NK-92 treated with Interleukin-12 subunit alpha and Interleukin-12 subunit beta, amount 100 ng/mL, for 24 hours (cell line): ENCODE measurements around the gene PDE1A.
"Not testable (repeated sequence)": the region's sequence is repeated elsewhere in the genome, so short reads cannot be mapped to it uniquely, and the experiment has no call there.

Source experiments
- DNase-seq: peaks from one replicate; lab custom pipeline; 2025; lab: John Stamatoyannopoulos, UW

Gene PDE1A

GRCh38 chr2:182406221-182406620 is 20.6 kb downstream of the PDE1A start:
- no peak for DNase-seq

GRCh38 chr2:182404975-182405561 is 21.8 kb downstream of the PDE1A start:
- no peak for DNase-seq

GRCh38 chr2:182404092-182404491 is 22.7 kb downstream of the PDE1A start:
- DNase-seq: no peak

GRCh38 chr2:182393270-182393760 is 33.5 kb downstream of the PDE1A start:
- no peak for DNase-seq

GRCh38 chr2:182391443-182391842 is 35.4 kb downstream of the PDE1A start:
- no peak for DNase-seq

- not testable (repeated sequence) for DNase-seq
Measured at GRCh38 chr2:182386267-182386880, 40.5 kb downstream of the PDE1A start.

GRCh38 chr2:182384860-182385259 is 42.0 kb downstream of the PDE1A start:
- DNase-seq: no peak

GRCh38 chr2:182381225-182381624 is 45.6 kb downstream of the PDE1A start:
- DNase-seq: no peak

GRCh38 chr2:182379241-182379640 is 47.6 kb downstream of the PDE1A start:
- DNase-seq: no peak

- DNase-seq: no peak
Measured at GRCh38 chr2:182378759-182379158, 48.1 kb downstream of the PDE1A start.

GRCh38 chr2:182377467-182377866 is 49.4 kb downstream of the PDE1A start:
- no peak for DNase-seq

- DNase-seq: no peak
Measured at GRCh38 chr2:182375862-182376261, 51.0 kb downstream of the PDE1A start.

- no peak for DNase-seq
Measured at GRCh38 chr2:182372661-182373060, 54.2 kb downstream of the PDE1A start.

GRCh38 chr2:182368996-182369395 is 57.8 kb downstream of the PDE1A start:
- DNase-seq: no peak

- DNase-seq: no peak
Measured at GRCh38 chr2:182368446-182368845, 58.4 kb downstream of the PDE1A start.

- DNase-seq: no peak
Measured at GRCh38 chr2:182367401-182367800, 59.4 kb downstream of the PDE1A start.

GRCh38 chr2:182366628-182367027 is 60.2 kb downstream of the PDE1A start:
- DNase-seq: no peak

- DNase-seq: no peak
Measured at GRCh38 chr2:182365855-182366254, 61.0 kb downstream of the PDE1A start.

- DNase-seq: no peak
Measured at GRCh38 chr2:182361477-182361876, 65.4 kb downstream of the PDE1A start.

- no peak for DNase-seq
Measured at GRCh38 chr2:182360663-182361260, 66.1 kb downstream of the PDE1A start.

- DNase-seq: no peak
Measured at GRCh38 chr2:182359990-182360662, 66.7 kb downstream of the PDE1A start.

- DNase-seq: no peak
Measured at GRCh38 chr2:182359027-182359989, 67.5 kb downstream of the PDE1A start.
